ENCODE results near the gene OR6X1. TPM values are rescaled to one million over a fixed set of nuclear protein-coding genes. Genes with fewer than 3 reads are reported as not detected.
"Not testable (repeated sequence)": the region's sequence is repeated elsewhere in the genome, so short reads cannot be mapped to it uniquely, and the experiment has no call there.

The OR6X1 gene
- total RNA-seq, 1 experiment from 2014 or later = not detected

GRCh38 chr11:123740787-123741158 lies 13.5 kb downstream of the OR6X1 start:
- peak overlapping the region; percentile 93 for H3K27ac ChIP-seq
- peak; percentile 4 to 13 for DNase-seq

GRCh38 chr11:123738374-123738773 lies 15.9 kb downstream of the OR6X1 start:
- no peak overlapping the region for H3K27ac ChIP-seq
- H3K36me3 ChIP-seq = peaks cover 34% of the 10 kb centered on the region
- no peak for DNase-seq
- H3K9me3 ChIP-seq (replicated peaks) = no peaks in the 10 kb centered on the region
- H3K4me3 ChIP-seq = no peak overlapping the region
- no peaks in the 10 kb centered on the region for H3K27me3 ChIP-seq
- no peaks in the 10 kb centered on the region for H3K4me1 ChIP-seq

More at GRCh38 chr11:123740787-123741158, 13.5 kb downstream of the OR6X1 start:
- Histone ChIP-seq H3K36me3 (peaks cover 34% of the 10 kb centered on the region), H3K9me3 (replicated peaks) (no peaks in the 10 kb centered on the region), H3K4me1 (no peaks in the 10 kb centered on the region), H3K4me3 (peak overlapping the region; percentile 96), H3K27me3 (no peaks in the 10 kb centered on the region)

GRCh38 chr11:123736769-123737168 lies 17.5 kb downstream of the OR6X1 start:
- Histone ChIP-seq H3K4me1 (no peaks in the 10 kb centered on the region), H3K27ac (no peak overlapping the region), H3K4me3 (no peak overlapping the region), H3K36me3 (peaks cover 34% of the 10 kb centered on the region), H3K9me3 (replicated peaks) (no peaks in the 10 kb centered on the region), H3K27me3 (no peaks in the 10 kb centered on the region)
- no peak for DNase-seq

- no peak overlapping the region for H3K27ac ChIP-seq
- no peak for DNase-seq
- peaks cover 50% of the 10 kb centered on the region for H3K36me3 ChIP-seq
- no peak overlapping the region for H3K4me3 ChIP-seq
- no peaks in the 10 kb centered on the region for H3K9me3 ChIP-seq (replicated peaks)
- no peaks in the 10 kb centered on the region for H3K4me1 ChIP-seq
- no peaks in the 10 kb centered on the region for H3K27me3 ChIP-seq
Measured at GRCh38 chr11:123729602-123730001, 24.7 kb downstream of the OR6X1 start.

- Histone ChIP-seq H3K4me3 (no peak overlapping the region), H3K9me3 (replicated peaks) (no peaks in the 10 kb centered on the region), H3K36me3 (peaks cover 50% of the 10 kb centered on the region), H3K27me3 (no peaks in the 10 kb centered on the region), H3K4me1 (no peaks in the 10 kb centered on the region), H3K27ac (no peak overlapping the region)
- DNase-seq = no peak
Measured at GRCh38 chr11:123725995-123726655, 28.2 kb downstream of the OR6X1 start.

GRCh38 chr11:123719452-123719851 lies 34.9 kb downstream of the OR6X1 start:
- no peak overlapping the region for H3K4me3 ChIP-seq
- H3K27me3 ChIP-seq = no peaks in the 10 kb centered on the region
- no peaks in the 10 kb centered on the region; the same call in 1 of the 2 replicates for H3K36me3 ChIP-seq
- H3K4me1 ChIP-seq = no peaks in the 10 kb centered on the region
- no peak for DNase-seq
- H3K9me3 ChIP-seq (replicated peaks) = no peaks in the 10 kb centered on the region
- H3K27ac ChIP-seq = no peak overlapping the region

- H3K27me3 ChIP-seq = no peaks in the 10 kb centered on the region
- no peak overlapping the region for H3K27ac ChIP-seq
- H3K36me3 ChIP-seq = no peaks in the 10 kb centered on the region
- DNase-seq = no peak
- no peaks in the 10 kb centered on the region for H3K9me3 ChIP-seq (replicated peaks)
- no peak overlapping the region for H3K4me3 ChIP-seq
- no peaks in the 10 kb centered on the region for H3K4me1 ChIP-seq
Measured at GRCh38 chr11:123718469-123718868, 35.8 kb downstream of the OR6X1 start.

GRCh38 chr11:123718063-123718462 lies 36.3 kb downstream of the OR6X1 start:
- no peak for DNase-seq
- Histone ChIP-seq H3K27me3 (no peaks in the 10 kb centered on the region), H3K36me3 (no peaks in the 10 kb centered on the region)

GRCh38 chr11:123712627-123713026 lies 41.7 kb downstream of the OR6X1 start:
- not testable (repeated sequence) for H3K27ac ChIP-seq; DNase-seq; H3K36me3 ChIP-seq; H3K4me1 ChIP-seq; H3K9me3 ChIP-seq (replicated peaks); H3K27me3 ChIP-seq; H3K4me3 ChIP-seq

More at GRCh38 chr11:123718063-123718462, 36.3 kb downstream of the OR6X1 start:
- no peak overlapping the region for H3K27ac ChIP-seq
- no peaks in the 10 kb centered on the region for H3K9me3 ChIP-seq (replicated peaks)
- H3K4me1 ChIP-seq = no peaks in the 10 kb centered on the region
- no peak overlapping the region for H3K4me3 ChIP-seq

GRCh38 chr11:123707606-123708205 lies 46.6 kb downstream of the OR6X1 start:
- Histone ChIP-seq H3K9me3 (replicated peaks) (no peaks in the 10 kb centered on the region), H3K27ac (no peak overlapping the region), H3K4me1 (peaks cover 1% of the 10 kb centered on the region), H3K27me3 (no peaks in the 10 kb centered on the region), H3K4me3 (no peak overlapping the region), H3K36me3 (no peaks in the 10 kb centered on the region)
- peak; percentile 38 to 78 for DNase-seq

GRCh38 chr11:123707206-123707605 lies 47.1 kb downstream of the OR6X1 start:
- Histone ChIP-seq H3K4me3 (no peak overlapping the region), H3K36me3 (no peaks in the 10 kb centered on the region), H3K4me1 (peaks cover 5% of the 10 kb centered on the region), H3K9me3 (replicated peaks) (no peaks in the 10 kb centered on the region), H3K27me3 (no peaks in the 10 kb centered on the region), H3K27ac (no peak overlapping the region)
- no peak for DNase-seq

GRCh38 chr11:123704341-123704740 lies 50.0 kb downstream of the OR6X1 start:
- Histone ChIP-seq H3K27ac (no peak overlapping the region), H3K36me3 (no peaks in the 10 kb centered on the region), H3K4me1 (peaks cover 8% of the 10 kb centered on the region), H3K27me3 (no peaks in the 10 kb centered on the region), H3K4me3 (no peak overlapping the region), H3K9me3 (replicated peaks) (no peaks in the 10 kb centered on the region)
- DNase-seq = no peak

Other genes with a start within 250 kb of the OR6X1 start
- 2.1 and 2.5 TPM in 2 replicates for gene SCN3B, start 99.9 kb downstream of the OR6X1 start, total RNA-seq (2014; rRNA removed; shearing (Covaris generic))
- gene ZNF202, start 12.9 kb downstream of the OR6X1 start, total RNA-seq (2014; rRNA removed; shearing (Covaris generic)) = 12.7 and 13.5 TPM in 2 replicates
- gene OR6M1, start 51.8 kb upstream of the OR6X1 start, total RNA-seq (2014; rRNA removed; shearing (Covaris generic)) = not detected in 2 replicates
- gene TMEM225, start 131.2 kb upstream of the OR6X1 start, total RNA-seq (2014; rRNA removed; shearing (Covaris generic)) = not detected in 2 replicates
- not detected in 2 replicates for gene OR8D4, start 147.6 kb upstream of the OR6X1 start, total RNA-seq (2014; rRNA removed; shearing (Covaris generic))
- gene OR4D5, start 185.1 kb upstream of the OR6X1 start, total RNA-seq (2014; rRNA removed; shearing (Covaris generic)) = not detected in 2 replicates
- not detected in 2 replicates for gene OR6T1, start 189.3 kb upstream of the OR6X1 start, total RNA-seq (2014; rRNA removed; shearing (Covaris generic))
- gene OR10S1, start 223.3 kb upstream of the OR6X1 start, total RNA-seq (2014; rRNA removed; shearing (Covaris generic)) = not detected in 2 replicates
- not detected in 2 replicates for gene OR10G6, start 240.6 kb upstream of the OR6X1 start, total RNA-seq (2014; rRNA removed; shearing (Covaris generic))